Testis (tissue), 3 donors: ENCODE results near the gene NCEH1. TPM values are rescaled to one million over a fixed set of nuclear protein-coding genes. Genes with fewer than 3 reads are reported as not detected.

Source experiments
- DNase-seq: peaks from one replicate; pipeline ENCODE4 v3.0.0-alpha.2; 2019
- H3K27ac ChIP-seq, 2 donors: fragments of 200-600 bp; sonication (generic); one replicate each; pipeline ENCODE4 v1.5.1; 2019
- H3K27me3 ChIP-seq: fragments of 200-600 bp; sonication (generic); one replicate; pipeline ENCODE4 v1.5.1; 2019
- H3K36me3 ChIP-seq: fragments of 200-600 bp; sonication (generic); one replicate; pipeline ENCODE4 v1.5.1; 2017; ENCODE audit warnings: low read depth; ENCODE audit errors: missing control alignments
- H3K4me1 ChIP-seq: fragments of 200-600 bp; sonication (generic); one replicate; pipeline ENCODE4 v1.5.1; 2019
- H3K4me3 ChIP-seq, 2 donors: fragments of 200-600 bp; sonication (generic); one replicate each; pipeline ENCODE4 v1.5.1; 2017 to 2019
- H3K9me3 ChIP-seq: fragments of 200-600 bp; sonication (generic); one replicate; pipeline ENCODE4 v1.5.1; 2017
- CTCF ChIP-seq, 3 experiments: fragments of 450-650 bp in 2 of 3; fragments of 200-600 bp in 1 of 3; sonication (generic) in 1 of 3; IDR thresholded peaks; one replicate each; pipeline ENCODE4 v1.5.1; 2016 to 2019; ENCODE audit warnings: antibody characterized with exemption in 3 of 3, mild to moderate bottlenecking in 2 of 3, moderate library complexity in 1 of 3
- POLR2A ChIP-seq: fragments of 450-650 bp; IDR thresholded peaks from one replicate; pipeline ENCODE4 v1.6.1; 2017; ENCODE audit warnings: antibody characterized with exemption, mild to moderate bottlenecking, moderate library complexity
- WGBS, 2 donors: methylation state at CpG; one replicate each; pipeline ENCODE4 v1.1.5; 2018; 5-methylcytosine and 5-hydroxymethylcytosine counted together
- intact Hi-C: fragments of 100-400 bp; cut with DNase I; formaldehyde crosslinking; loops from one replicate; pipeline ENCODE4 v1.15.1; 2023; ENCODE audit warnings: low total_unique reads
- polyA plus RNA-seq: library from polyadenylated mRNA; stranded (reverse); fragments of 350-450 nt; fragmentation: Illumina TruSeq; extraction: RNeasy Lipid Tissue Mini Kit (QIAGEN cat#74804); gene quantifications from one replicate; pipeline ENCODE4 v1.2.3, GENCODE V29; 2014; ENCODE audit warnings: low read depth, low replicate concordance; ENCODE audit not compliant: insufficient read depth
- total RNA-seq, 2 donors: library from RNA; depleted of rRNA; stranded (reverse); fragments of >200 nt; gene quantifications; one replicate each; pipeline ENCODE4 v1.2.3, GENCODE V29; 2016

The NCEH1 gene
- total and polyA plus RNA-seq, 3 donors from 2014 or later: 3.2 to 3.8 (median 3.3) TPM

- H3K4me3 ChIP-seq: no peak overlapping the region
- DNase-seq: no peak
- H3K9me3 ChIP-seq: no peaks in the 10 kb centered on the region
- no peaks in the 10 kb centered on the region for H3K27me3 ChIP-seq
- 88 to 96% methylated on average over 11 of the region's 11 CpGs for WGBS, 2 donors
- H3K36me3 ChIP-seq: no peaks in the 10 kb centered on the region
- no peak for TF ChIP-seq POLR2A
- no peak for TF ChIP-seq CTCF (IDR thresholded peaks at IDR 0.05)
- intact Hi-C loops: loop anchor here (10.0 kb wide), 1 partner anchor 97 kb away; no protein-coding TSS in a partner anchor
- no peak overlapping the region for H3K27ac ChIP-seq
- H3K4me1 ChIP-seq: peaks cover 11% of the 10 kb centered on the region
Measured at GRCh38 chr3:172591876-172592771, 118.7 kb downstream of the NCEH1 start.

DNA sequence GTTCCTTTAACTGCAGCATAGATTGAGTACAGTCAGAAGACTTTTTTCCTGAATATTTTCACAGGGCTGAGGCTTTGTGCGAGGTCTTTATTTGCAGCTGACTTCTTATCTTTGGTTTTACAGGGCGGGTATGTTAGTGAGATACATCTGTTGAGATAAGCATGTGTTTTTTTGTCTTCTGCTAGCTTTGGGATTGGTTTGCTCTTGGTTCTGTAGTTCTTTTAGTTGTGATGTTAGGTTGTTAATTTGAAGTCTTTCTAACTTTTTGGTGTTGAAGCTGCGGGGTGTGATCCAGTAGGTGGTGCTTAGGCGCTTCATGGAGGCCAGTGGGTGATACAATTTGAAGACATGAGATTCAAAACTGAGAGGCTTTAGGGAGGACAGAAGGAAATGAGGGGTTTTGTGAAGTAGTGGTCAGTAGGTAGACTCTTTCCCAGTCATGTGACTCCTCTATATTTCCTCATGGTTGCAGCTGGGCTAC, 119.7 kb downstream of the NCEH1 start:
- Histone ChIP-seq H3K9me3 (no peaks in the 10 kb centered on the region), H3K4me1 (peaks cover 11% of the 10 kb centered on the region), H3K36me3 (no peaks in the 10 kb centered on the region), H3K27ac (no peak overlapping the region), H3K27me3 (no peaks in the 10 kb centered on the region), H3K4me3 (no peak overlapping the region)
- intact Hi-C loops: loop anchor here (10.0 kb wide), 1 partner anchor 96 kb away; no protein-coding TSS in a partner anchor
- WGBS, 2 donors: 74 to 82% methylated on average over 4 of the region's 4 CpGs
- TF ChIP-seq POLR2A (no peak), CTCF (IDR thresholded peaks at IDR 0.05) (no peak)
- no peak for DNase-seq

GRCh38 chr3:172586436-172586835, 124.4 kb downstream of the NCEH1 start:
- Histone ChIP-seq H3K9me3 (no peaks in the 10 kb centered on the region), H3K27me3 (no peaks in the 10 kb centered on the region), H3K36me3 (no peaks in the 10 kb centered on the region), H3K27ac (peak overlapping the region in 1 of 2 donors; percentile 21), H3K4me1 (peaks cover 5% of the 10 kb centered on the region), H3K4me3 (no peak overlapping the region)
- TF ChIP-seq CTCF (IDR thresholded peaks at IDR 0.05) (no peak), POLR2A (no peak)
- intact Hi-C loops: no loop called here
- DNase-seq: no peak

DNA sequence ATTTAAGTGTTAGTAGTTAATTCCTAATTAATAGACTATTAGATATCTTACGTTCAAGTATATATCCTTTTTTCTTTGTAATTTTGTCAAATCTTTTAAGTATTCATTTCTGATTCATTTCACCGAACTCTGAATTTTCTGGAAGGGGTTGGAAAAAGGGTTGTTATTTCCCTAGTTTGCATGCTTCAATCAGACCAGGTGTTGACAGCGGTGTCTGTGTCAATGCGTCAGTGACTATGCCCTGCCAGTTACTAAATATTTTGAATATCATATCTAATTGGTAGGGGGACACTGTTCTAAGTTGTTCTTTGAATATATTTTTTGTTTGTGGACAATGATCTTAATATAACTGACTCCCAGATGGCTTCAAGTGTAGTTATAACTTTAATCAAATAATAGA, 124.9 kb downstream of the NCEH1 start:
- peaks cover 6% of the 10 kb centered on the region for H3K4me1 ChIP-seq
- H3K4me3 ChIP-seq: no peak overlapping the region
- H3K9me3 ChIP-seq: no peaks in the 10 kb centered on the region
- H3K36me3 ChIP-seq: no peaks in the 10 kb centered on the region
- no peak for DNase-seq
- no peak overlapping the region for H3K27ac ChIP-seq
- TF ChIP-seq CTCF (IDR thresholded peaks at IDR 0.05): no peak
- no peak for TF ChIP-seq POLR2A
- intact Hi-C loops: no loop called here
- no peaks in the 10 kb centered on the region for H3K27me3 ChIP-seq
- 86 to 94% methylated on average over 4 of the region's 4 CpGs for WGBS, 2 donors
